Esophagus mucosa (tissue), 1 donor: ENCODE results near the gene ACTN4. TPM values are rescaled to one million over a fixed set of nuclear protein-coding genes. Genes with fewer than 3 reads are reported as not detected.

Source experiments
- ATAC-seq: fragments of 200-7000 bp; cut with Tn5 transposase; one replicate; pipeline ENCODE4 v1.9.1; 2020
- total RNA-seq: library from RNA; stranded (reverse); gene quantifications from one replicate; pipeline ENCODE4 v1.2.4, GENCODE V29; 2023
- donor health status: DM: yes; HTN: yes; CAD: no.

The ACTN4 gene
- total RNA-seq, 1 donor from 2014 or later = 455 TPM

GRCh38 chr19:38661136-38661535, 13.7 kb downstream of the ACTN4 start:
- no peak for ATAC-seq

- peak; percentile 72 for ATAC-seq
Measured at GRCh38 chr19:38661996-38662395, 14.5 kb downstream of the ACTN4 start.

DNA sequence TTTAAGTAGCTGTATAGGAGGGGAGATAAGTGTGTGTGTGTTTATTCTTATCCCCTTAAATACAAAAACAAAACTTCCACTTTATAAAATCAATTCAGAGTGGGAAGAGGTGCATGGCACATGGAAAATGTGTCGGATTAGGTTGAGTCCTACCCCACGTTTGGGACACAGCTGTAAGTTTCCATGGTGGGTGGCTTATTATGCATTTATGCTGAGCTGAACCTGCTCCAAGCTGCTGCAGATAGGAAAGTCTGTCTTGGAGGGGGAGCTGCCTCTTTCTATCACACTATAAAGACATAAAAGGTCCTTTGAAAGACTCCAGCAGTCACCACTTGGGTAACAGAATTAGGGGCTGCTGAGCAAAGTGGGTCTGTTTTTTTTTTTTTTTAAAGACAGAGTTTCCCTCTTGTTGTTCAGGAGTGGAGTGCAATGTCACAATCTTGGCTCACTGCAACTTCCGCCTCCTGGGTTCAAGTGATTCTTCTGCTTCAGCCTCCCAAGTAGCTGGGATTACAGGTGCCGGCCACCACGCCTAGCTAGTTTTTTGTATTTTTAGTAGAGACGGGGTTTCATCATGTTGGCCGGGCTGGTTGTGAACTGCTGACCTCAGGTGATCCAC, 15.2 kb downstream of the ACTN4 start:
- no peak for ATAC-seq

DNA sequence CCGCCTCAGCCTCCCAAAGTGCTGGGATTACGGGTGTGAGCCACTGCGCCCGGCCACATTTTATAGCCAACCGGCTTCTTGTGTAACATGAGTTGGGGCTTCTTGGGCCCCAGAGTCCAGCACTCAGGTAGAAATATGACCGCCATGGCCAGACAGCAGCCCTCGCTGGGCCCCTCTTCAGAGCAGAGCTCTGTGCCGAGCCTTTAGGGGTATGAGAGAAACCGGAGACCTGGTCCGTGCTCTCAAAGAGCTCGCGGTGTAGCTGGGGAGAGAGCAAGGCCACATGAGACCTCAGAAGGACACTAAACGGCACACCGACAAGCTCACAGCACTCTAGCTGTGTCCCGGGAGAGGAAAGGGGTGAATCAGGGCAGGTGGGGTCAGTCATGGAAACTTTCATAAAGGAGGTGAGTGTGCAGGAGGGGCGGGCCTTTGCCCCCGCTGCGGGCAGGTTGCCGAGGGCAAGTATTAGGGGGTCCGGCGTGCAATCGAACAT, 15.8 kb downstream of the ACTN4 start:
- ATAC-seq = no peak

GRCh38 chr19:38663957-38664502, 16.6 kb downstream of the ACTN4 start:
- no peak for ATAC-seq

GRCh38 chr19:38664503-38665211, 17.2 kb downstream of the ACTN4 start:
- no peak for ATAC-seq

- ATAC-seq = no peak
Measured at GRCh38 chr19:38665219-38665931, 17.9 kb downstream of the ACTN4 start.

DNA sequence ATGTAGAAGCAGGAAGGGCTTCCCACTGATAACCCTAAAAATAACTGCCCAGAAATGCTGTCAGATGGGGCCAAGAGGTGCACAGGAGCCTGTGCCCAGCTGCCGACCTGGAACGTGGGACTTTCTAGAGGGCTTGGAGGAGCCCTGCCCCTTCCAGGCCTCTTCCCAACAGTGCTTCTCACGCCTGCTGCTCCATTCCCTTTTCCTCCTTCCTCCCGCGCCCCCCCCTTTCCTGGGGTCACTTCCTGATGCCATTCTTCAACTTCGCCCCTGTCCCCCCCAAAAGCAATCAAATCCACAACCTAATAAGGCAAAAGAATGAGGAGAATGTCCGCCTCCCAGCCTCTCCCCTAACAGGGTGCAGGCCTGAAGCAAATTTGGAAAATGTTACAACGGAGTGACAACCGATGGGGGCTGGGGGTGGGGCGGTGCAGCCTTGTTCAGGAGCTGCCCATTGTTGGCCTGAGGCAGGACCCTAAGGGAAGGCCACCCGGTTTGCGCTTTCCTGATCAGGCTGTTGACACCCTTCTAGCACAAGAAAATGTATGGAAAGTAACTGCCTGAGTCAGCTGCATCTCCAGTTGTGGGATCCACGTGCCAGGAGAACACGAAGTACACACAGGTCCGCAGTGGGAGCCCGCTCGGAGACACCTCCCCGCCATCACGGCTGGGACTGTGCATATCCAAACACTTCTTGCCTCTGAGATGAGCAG, 18.7 kb downstream of the ACTN4 start:
- ATAC-seq = no peak

DNA sequence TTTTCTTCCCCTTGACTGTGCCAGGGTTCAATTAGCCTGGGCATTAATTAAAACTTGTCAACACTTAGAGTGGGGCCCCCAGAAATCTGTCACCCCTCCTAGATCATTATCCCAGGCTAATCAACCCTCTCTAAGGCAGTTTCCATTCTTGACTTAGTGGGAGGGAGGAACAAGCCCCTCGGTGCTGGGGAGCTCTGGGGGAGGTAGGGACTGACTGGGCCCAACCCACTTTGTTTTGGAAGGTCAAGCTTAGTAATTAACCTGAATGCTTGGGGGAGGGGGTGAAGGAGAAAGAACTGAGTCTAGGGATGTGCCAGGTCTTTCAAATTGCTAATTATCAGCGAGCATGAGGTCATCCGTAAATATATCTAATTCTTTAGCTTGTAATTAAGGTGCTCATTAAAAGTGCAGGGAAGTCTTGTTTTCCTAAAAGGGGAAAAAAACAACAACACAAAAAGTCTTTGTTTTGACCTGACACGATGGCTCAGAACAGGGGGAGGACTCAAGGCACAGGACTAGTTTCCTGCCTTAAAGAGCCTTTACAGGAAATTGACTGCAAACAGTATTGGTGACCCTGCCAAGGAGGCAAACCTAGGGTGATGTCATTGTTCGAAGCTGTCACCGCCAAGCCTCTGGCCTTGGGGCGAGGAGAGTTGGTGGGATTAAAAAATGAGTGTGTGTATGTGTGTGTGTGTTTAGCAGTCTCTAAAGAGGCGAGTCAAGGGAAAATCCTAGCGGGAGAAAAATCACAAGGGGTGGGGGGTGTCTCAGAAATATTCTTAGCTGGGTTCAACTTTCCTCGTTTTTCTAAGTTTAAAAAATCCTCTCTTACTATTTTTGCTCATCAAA, 19.4 kb downstream of the ACTN4 start:
- ATAC-seq = peak; percentile 70

GRCh38 chr19:38667661-38668171, 20.3 kb downstream of the ACTN4 start:
- ATAC-seq = peak; percentile 35

DNA sequence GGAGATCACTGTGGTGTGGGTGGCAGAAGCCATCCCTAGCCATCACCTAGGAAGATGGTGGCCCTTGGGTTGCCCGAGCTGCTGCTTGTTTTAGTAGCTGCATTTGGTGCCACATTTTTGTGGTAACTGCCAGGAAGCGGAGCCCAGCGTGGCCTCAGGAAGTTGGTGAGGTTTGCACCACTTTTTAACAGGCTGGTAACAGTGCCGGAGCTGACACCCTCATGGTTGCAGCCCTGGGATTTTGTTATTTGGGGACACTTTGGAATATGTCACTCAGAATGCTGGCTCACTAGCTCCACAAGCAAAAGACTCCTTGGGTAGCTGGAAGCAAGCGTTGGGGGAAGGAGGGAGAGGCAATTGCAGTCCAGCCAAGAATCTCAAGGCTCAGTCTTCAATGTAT, 22.1 kb downstream of the ACTN4 start:
- no peak for ATAC-seq

GRCh38 chr19:38670921-38671398, 23.5 kb downstream of the ACTN4 start:
- no peak for ATAC-seq

DNA sequence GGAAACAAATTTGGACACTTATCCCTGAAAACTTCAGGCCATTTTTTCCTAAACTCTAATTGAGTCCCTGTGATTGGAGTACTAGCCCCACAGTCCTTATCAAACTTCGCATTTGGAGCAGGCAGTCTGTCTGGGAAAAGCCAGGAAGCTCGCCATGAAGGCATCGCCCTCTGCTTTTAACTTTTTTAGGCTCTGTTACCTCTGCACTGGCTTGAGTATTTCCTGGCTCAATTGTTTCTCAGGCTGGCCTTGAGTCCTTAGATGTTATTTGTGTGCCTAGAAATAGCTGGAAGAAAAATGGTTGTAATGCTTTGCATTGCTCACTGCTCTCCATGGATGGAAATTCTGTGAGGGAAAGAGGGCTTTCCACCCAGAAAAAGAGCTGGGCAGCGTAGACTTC, 24.2 kb downstream of the ACTN4 start:
- ATAC-seq = no peak

GRCh38 chr19:38673030-38673429, 25.6 kb downstream of the ACTN4 start:
- no peak for ATAC-seq

DNA sequence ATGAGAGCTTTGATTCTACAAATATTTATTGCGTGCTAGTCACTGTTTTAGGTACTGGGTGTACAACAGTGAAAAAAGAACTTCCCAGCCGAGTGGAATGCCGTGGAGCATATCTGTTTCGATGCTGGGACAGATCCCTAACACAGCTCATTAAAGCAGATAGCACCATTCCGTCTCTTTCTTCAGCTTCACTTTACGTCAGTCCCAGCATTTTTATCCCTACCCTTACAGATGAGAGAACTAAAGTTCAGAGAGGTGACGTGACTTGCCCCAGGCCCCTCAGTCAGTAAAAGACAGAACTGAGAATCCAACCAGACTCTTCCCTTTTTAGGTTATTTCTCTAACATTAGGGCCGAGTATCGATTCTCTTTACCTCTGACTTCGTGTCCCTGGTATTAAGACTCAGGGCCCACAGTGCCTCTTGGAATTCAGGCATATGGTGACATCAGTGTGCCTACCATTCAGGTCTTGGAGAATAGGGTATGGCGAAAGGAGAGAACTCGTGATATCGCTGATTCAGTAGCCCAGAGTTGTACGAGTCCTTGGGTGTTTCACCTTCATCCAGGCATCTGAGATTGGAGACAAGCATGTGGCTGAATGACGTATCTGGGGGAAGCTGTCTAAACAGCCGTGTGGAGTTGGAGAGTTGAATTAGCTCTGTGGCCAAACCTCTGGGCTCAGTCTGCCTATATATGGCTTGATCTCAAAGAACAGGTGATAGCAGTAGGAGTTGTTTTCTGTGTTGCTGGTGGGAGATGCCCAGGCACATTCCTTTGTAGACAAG, 27.1 kb downstream of the ACTN4 start:
- peak; percentile 82 for ATAC-seq

DNA sequence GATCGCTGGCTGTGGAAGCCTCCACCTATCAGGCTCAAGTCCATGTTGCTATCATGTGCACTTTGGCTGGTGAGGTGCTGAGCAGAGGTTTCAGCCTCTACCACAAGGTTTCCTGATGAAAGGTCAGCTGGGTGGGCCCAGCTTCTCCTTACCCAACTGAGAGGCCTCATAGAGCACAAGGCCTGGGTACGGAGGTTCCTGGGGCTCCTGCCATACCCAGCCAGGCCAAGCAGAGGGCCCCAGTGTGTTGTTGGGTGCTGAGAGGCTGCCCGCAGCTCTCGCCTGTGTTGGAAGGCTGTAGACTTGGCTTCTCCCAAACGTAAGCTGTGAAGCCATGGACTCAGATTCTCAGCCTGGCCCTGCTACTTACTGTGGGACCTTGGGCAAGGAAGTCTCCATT, 28.2 kb downstream of the ACTN4 start:
- ATAC-seq = peak; percentile 6

DNA sequence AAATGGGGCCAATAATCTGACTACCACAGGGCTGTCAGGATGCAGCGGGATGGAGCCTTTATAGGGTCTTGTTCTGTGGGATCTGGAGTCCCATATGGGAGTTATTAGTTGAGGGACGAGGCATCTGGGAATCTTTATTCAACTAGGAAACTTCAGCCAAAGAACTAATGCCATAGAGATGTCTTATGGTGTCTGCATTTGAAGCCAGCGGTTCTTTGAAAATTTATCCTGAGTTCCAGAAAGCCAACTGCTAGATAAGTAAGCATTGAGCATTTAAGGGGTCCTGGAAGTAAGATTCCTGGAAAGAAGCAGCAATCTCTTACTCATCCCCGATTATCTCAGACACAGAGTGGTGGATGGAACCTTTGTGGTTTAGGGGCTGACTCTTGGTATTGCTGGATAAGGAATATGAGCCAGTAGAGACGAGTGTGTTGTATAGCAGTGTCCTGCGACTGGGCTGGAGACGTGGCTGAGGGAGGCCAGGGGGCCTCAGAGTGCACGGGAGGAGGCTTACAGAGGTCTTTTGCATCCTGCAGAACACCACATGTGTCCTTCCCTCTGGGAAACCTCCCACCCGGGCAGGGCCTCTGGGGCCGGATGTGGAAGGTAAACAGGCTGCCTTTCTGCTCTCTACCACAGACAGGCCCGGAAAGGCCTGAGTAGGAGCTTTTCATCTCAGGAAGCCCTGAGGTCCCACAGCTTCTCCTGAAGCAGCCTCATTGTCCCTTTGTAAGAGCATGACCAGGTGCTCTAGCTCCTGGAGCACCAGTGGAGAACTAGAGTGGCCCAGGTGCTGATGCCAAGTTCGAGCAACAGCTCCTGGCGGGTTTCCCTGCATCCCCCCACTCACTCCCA, 28.8 kb downstream of the ACTN4 start:
- peak; percentile 24 for ATAC-seq

- ATAC-seq = no peak
Measured at GRCh38 chr19:38676878-38677646, 29.6 kb downstream of the ACTN4 start.
